ENCODE results near the gene PAPPA2. TPM values are rescaled to one million over a fixed set of nuclear protein-coding genes. Genes with fewer than 3 reads are reported as not detected.

Gene PAPPA2
- total and polyA plus RNA-seq, 4 experiments from 2014 or later, result not detected

DNA sequence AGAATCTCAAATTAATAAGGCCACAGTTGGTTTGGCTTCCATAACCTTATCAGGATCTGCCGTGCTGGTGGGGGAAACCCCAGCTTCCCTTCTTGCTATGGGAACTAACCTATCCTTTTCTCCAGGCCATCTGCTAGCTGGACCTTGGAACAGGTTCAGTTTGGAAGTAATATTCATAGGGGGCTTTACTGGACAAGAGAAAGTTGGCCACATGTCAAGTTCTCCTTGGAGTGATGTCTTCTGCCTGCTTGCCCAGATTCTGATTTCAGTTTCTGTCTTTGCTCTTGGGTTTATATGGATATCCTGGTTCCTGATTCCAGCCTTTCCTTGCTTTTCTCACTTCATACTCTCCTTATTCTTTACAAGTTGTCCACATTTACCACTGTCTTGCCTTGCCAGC is 421.9 kb downstream of the PAPPA2 start:
- no peaks in the 10 kb centered on the region for H3K4me1 Mint-ChIP-seq
- no peak overlapping the region for H3K27ac Mint-ChIP-seq
- ChIA-PET POLR2A (ENCODE audit: partially characterized antibody) (no interaction called here), CTCF (ENCODE audit: partially characterized antibody) (interaction anchor here (0.6 kb wide), 1 partner anchor 12 kb away, joined by 5 read pairs; no protein-coding TSS in a partner anchor)
- H3K27ac ChIP-seq (ENCODE audit: low read depth, low read length), result no peak overlapping the region
- no peaks in the 10 kb centered on the region for H3K9me3 ChIP-seq (ENCODE audit: control insufficient read depth in 1 of 2, low read length in 2 of 2)
- H3K27me3 Mint-ChIP-seq, result peaks cover 3 to 5% of the 10 kb centered on the region in 2 donors
- H3K36me3 Mint-ChIP-seq, result no peaks in the 10 kb centered on the region
- DNase-seq, result no peak
- no peak overlapping the region for H3K4me3 ChIP-seq (ENCODE audit: low read length in 2 of 2)
- H3K27me3 ChIP-seq (ENCODE audit: insufficient read depth, low read length), result peaks cover 3% of the 10 kb centered on the region
- intact Hi-C loops (cut with micrococcal nuclease), result loop anchor here (5.0 kb wide), 1 partner anchor 328 kb away; no protein-coding TSS in a partner anchor
- H3K36me3 ChIP-seq (ENCODE audit: insufficient read depth, low read length), result no peaks in the 10 kb centered on the region
- peaks cover 0 to 3% (median 0%) of the 10 kb centered on the region in 8 donors for H3K9me3 Mint-ChIP-seq
- H3K4me3 Mint-ChIP-seq, result no peak overlapping the region
- H3K4me1 ChIP-seq (ENCODE audit: insufficient read depth, low read length), result no peaks in the 10 kb centered on the region

DNA sequence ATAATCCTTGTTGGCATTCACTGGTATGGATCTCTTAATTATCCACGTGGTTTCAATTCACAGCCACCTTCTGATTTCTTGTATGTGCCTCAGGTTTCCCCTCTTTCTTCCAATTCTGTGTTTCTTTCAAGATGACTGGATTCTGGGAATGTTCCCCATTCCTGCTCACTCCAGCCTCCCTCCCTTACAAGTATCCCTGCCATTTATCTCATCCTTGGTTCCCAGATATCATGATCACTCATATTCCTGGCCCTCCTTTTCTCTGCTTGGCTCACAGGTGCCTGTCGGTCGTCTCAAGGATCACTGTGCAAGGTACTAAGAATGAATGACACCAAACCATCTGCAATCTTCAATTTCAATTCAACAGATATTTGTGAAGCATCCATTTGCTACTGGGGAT is 422.4 kb downstream of the PAPPA2 start:
- Mint-ChIP-seq H3K4me3 (no peak overlapping the region), H3K36me3 (no peaks in the 10 kb centered on the region), H3K4me1 (no peaks in the 10 kb centered on the region), H3K9me3 (peaks cover 0 to 3% (median 0%) of the 10 kb centered on the region in 8 donors), H3K27me3 (peaks cover 3 to 5% of the 10 kb centered on the region in 2 donors), H3K27ac (no peak overlapping the region)
- POLR2A ChIA-PET (ENCODE audit: partially characterized antibody), result no interaction called here
- H3K4me1 ChIP-seq (ENCODE audit: insufficient read depth, low read length), result no peaks in the 10 kb centered on the region
- no peaks in the 10 kb centered on the region for H3K9me3 ChIP-seq (ENCODE audit: control insufficient read depth in 1 of 2, low read length in 2 of 2)
- H3K27me3 ChIP-seq (ENCODE audit: insufficient read depth, low read length), result peaks cover 3% of the 10 kb centered on the region
- no peak overlapping the region for H3K27ac ChIP-seq (ENCODE audit: low read depth, low read length)
- CTCF ChIA-PET (ENCODE audit: partially characterized antibody), result interaction anchor here (0.6 kb wide), 1 partner anchor 12 kb away, joined by 5 read pairs; no protein-coding TSS in a partner anchor
- no peak overlapping the region for H3K4me3 ChIP-seq (ENCODE audit: low read length in 2 of 2)
- intact Hi-C loops (cut with micrococcal nuclease), result no loop called here
- no peak for DNase-seq
- H3K36me3 ChIP-seq (ENCODE audit: insufficient read depth, low read length), result no peaks in the 10 kb centered on the region

DNA sequence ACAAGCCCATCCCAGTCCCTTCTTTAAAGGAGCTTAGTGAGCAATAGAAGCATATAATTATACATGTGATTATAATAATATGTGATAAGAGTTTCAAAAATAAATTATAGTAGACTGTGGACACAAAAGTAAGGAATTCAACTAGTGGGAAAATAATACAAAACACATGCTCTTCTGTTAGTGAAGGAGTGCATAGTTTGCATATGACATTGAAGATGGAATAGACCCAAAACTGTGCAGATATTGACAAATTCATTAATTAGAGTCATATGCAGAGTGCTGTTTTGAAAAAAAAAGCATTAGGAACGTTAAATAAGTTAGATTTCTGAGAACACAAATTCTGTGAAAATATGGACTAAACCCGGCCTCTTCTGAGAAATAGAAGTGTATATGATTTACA is 422.8 kb downstream of the PAPPA2 start:
- Mint-ChIP-seq H3K4me3 (no peak overlapping the region), H3K9me3 (peaks cover 0 to 3% (median 0%) of the 10 kb centered on the region in 8 donors), H3K4me1 (no peaks in the 10 kb centered on the region), H3K27me3 (peaks cover 3 to 5% of the 10 kb centered on the region in 2 donors), H3K36me3 (no peaks in the 10 kb centered on the region), H3K27ac (no peak overlapping the region)
- no peaks in the 10 kb centered on the region for H3K9me3 ChIP-seq (ENCODE audit: control insufficient read depth in 1 of 2, low read length in 2 of 2)
- no peak overlapping the region for H3K27ac ChIP-seq (ENCODE audit: low read depth, low read length)
- CTCF ChIA-PET (ENCODE audit: partially characterized antibody), result no interaction called here
- H3K4me3 ChIP-seq (ENCODE audit: low read length in 2 of 2), result no peak overlapping the region
- H3K4me1 ChIP-seq (ENCODE audit: insufficient read depth, low read length), result no peaks in the 10 kb centered on the region
- DNase-seq, result no peak
- intact Hi-C loops (cut with micrococcal nuclease), result no loop called here
- peaks cover 3% of the 10 kb centered on the region for H3K27me3 ChIP-seq (ENCODE audit: insufficient read depth, low read length)
- no peaks in the 10 kb centered on the region for H3K36me3 ChIP-seq (ENCODE audit: insufficient read depth, low read length)
- POLR2A ChIA-PET (ENCODE audit: partially characterized antibody), result no interaction called here

DNA sequence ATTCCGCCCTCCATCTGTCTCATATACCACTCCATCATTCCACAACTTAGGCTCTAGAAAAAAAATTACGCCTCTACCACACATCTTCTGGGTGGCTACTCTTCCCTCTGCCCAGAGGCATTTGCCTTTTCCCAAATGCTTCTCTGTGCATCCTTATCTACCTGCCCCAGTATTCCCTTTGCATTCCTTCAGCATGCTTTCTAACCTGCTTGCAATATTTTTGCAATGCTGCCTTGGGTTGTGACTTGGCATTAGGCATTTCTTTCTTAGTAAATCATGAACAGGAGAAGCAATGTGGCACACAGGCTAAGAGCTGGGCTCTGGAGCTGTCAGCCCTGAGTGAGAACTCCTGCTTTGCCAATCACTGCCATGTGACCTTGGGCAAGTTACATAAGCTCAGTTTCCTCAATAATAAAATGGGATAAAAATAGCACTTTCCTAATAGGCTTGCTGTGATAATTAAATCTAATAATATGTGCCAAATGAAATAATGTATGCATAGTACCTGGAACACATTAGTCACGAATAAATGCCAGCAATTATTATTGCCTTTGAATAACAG is 425.6 kb downstream of the PAPPA2 start:
- Histone ChIP-seq H3K4me1 (ENCODE audit: insufficient read depth, low read length) (no peaks in the 10 kb centered on the region), H3K27me3 (ENCODE audit: insufficient read depth, low read length) (peaks cover 3% of the 10 kb centered on the region), H3K4me3 (ENCODE audit: low read length in 2 of 2) (no peak overlapping the region), H3K9me3 (ENCODE audit: control insufficient read depth in 1 of 2, low read length in 2 of 2) (no peaks in the 10 kb centered on the region), H3K36me3 (ENCODE audit: insufficient read depth, low read length) (no peaks in the 10 kb centered on the region), H3K27ac (ENCODE audit: low read depth, low read length) (no peak overlapping the region)
- no peaks in the 10 kb centered on the region for H3K36me3 Mint-ChIP-seq
- no peaks in the 10 kb centered on the region for H3K4me1 Mint-ChIP-seq
- peaks cover 3 to 7% of the 10 kb centered on the region in 2 donors for H3K27me3 Mint-ChIP-seq
- POLR2A ChIA-PET (ENCODE audit: partially characterized antibody), result no interaction called here
- intact Hi-C loops (cut with micrococcal nuclease), result no loop called here
- no peak for DNase-seq
- peaks cover 0 to 5% (median 0%) of the 10 kb centered on the region in 8 donors for H3K9me3 Mint-ChIP-seq
- no peak overlapping the region for H3K4me3 Mint-ChIP-seq
- no peak overlapping the region for H3K27ac Mint-ChIP-seq
- CTCF ChIA-PET (ENCODE audit: partially characterized antibody), result interaction anchor here (2.7 kb wide), 1 partner anchor 10 kb away, joined by 6 read pairs; no protein-coding TSS in a partner anchor

DNA sequence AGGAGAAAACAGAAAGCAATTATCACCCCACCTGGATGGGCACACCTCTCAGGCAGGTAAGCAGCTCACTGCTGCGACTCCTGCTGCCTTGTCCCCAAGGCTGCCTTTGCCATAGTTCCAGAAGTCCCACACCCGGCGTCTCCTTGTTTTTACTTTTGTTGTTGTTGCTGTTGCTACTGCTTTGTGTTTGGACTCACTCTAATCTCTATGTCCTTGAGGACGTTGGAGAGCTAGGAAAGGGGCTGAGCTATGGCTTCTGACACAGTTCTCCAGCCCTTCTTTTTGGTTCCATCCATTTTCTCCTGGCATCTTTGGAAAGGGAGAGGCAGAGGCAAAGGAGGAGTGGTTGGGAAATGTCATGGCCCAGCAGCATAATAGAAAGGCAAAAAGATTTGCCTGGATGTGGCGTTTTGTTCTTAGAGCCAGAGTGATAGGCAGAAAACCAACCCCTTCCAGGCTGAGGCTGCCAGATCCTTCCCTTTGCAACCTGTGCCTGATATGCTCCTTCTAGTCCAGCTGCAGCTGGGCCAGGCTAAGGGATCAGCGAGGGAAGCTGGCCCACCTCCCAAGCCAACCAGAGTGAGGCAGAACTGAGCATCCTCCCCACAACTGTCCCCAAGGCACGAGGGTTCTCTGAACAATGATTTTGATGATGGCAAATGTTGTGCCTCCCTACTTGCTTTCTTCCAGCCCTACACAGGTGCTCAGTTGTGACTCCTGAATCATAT is 430.8 kb downstream of the PAPPA2 start:
- Mint-ChIP-seq H3K4me1 (peaks cover 0 to 8% (median 3%) of the 10 kb centered on the region in 4 donors), H3K36me3 (no peaks in the 10 kb centered on the region), H3K4me3 (no peak overlapping the region), H3K27ac (no peak overlapping the region), H3K27me3 (peaks cover 3 to 10% of the 10 kb centered on the region in 2 donors), H3K9me3 (peaks cover 0 to 5% (median 0%) of the 10 kb centered on the region in 8 donors)
- no peak overlapping the region for H3K27ac ChIP-seq (ENCODE audit: low read depth, low read length)
- no peak for DNase-seq
- no peaks in the 10 kb centered on the region for H3K9me3 ChIP-seq (ENCODE audit: control insufficient read depth in 1 of 2, low read length in 2 of 2)
- H3K36me3 ChIP-seq (ENCODE audit: insufficient read depth, low read length), result no peaks in the 10 kb centered on the region
- intact Hi-C loops (cut with micrococcal nuclease), result no loop called here
- H3K27me3 ChIP-seq (ENCODE audit: insufficient read depth, low read length), result no peaks in the 10 kb centered on the region
- peaks cover 7% of the 10 kb centered on the region for H3K4me1 ChIP-seq (ENCODE audit: insufficient read depth, low read length)
- no peak overlapping the region for H3K4me3 ChIP-seq (ENCODE audit: low read length in 2 of 2)
- CTCF ChIA-PET (ENCODE audit: partially characterized antibody), result no interaction called here
- POLR2A ChIA-PET (ENCODE audit: partially characterized antibody), result no interaction called here

DNA sequence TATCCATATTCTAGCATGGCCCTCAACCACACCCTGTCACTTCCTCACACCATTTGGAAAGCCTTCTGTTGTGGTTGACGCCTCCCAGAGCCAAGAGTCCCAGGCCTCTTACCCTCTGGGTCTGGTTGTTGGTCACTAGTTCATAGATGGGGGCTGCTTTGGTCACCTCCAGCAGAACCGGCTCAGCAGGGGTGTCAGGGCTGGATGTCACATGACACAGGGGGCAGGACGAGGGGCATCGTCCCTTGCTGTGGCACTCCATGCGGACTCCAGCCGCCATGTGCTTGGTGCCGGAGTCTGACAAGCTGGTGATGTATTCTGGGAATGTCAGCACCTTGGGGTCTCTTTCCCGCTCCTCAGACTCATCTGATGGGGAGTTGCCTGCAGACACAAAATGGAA is 431.5 kb downstream of the PAPPA2 start:
- peaks cover 3 to 10% of the 10 kb centered on the region in 2 donors for H3K27me3 Mint-ChIP-seq
- no peaks in the 10 kb centered on the region for H3K9me3 ChIP-seq (ENCODE audit: control insufficient read depth in 1 of 2, low read length in 2 of 2)
- no peaks in the 10 kb centered on the region for H3K36me3 Mint-ChIP-seq
- no peaks in the 10 kb centered on the region for H3K36me3 ChIP-seq (ENCODE audit: insufficient read depth, low read length)
- no peak overlapping the region for H3K27ac Mint-ChIP-seq
- no peak overlapping the region for H3K27ac ChIP-seq (ENCODE audit: low read depth, low read length)
- peaks cover 7% of the 10 kb centered on the region for H3K4me1 ChIP-seq (ENCODE audit: insufficient read depth, low read length)
- H3K4me1 Mint-ChIP-seq, result peaks cover 0 to 8% (median 3%) of the 10 kb centered on the region in 4 donors
- intact Hi-C loops (cut with micrococcal nuclease), result no loop called here
- POLR2A ChIA-PET (ENCODE audit: partially characterized antibody), result no interaction called here
- peaks cover 0 to 5% (median 0%) of the 10 kb centered on the region in 8 donors for H3K9me3 Mint-ChIP-seq
- CTCF ChIA-PET (ENCODE audit: partially characterized antibody), result interaction anchor here (1.3 kb wide), 1 partner anchor 13 kb away, joined by 3 read pairs; no protein-coding TSS in a partner anchor
- DNase-seq, result no peak
- H3K27me3 ChIP-seq (ENCODE audit: insufficient read depth, low read length), result peaks cover 3% of the 10 kb centered on the region
- no peak overlapping the region for H3K4me3 ChIP-seq (ENCODE audit: low read length in 2 of 2)
- H3K4me3 Mint-ChIP-seq, result no peak overlapping the region

All from CD4-positive, alpha-beta memory T cell (primary cell).